HG03378 (cell line): ENCODE data around the gene CYP1B1.
"Not testable (repeated sequence)": the region's sequence is repeated elsewhere in the genome, so short reads cannot be mapped to it uniquely, and the experiment has no call there.

Experiments
- ATAC-seq: cut with Tn5 transposase; IDR thresholded peaks from one replicate; pipeline ENCODE4 v1.9.1; 2021; ENCODE audit warnings: mild to moderate bottlenecking, moderate library complexity; ENCODE audit not compliant: unreplicated experiment

Gene CYP1B1

DNA sequence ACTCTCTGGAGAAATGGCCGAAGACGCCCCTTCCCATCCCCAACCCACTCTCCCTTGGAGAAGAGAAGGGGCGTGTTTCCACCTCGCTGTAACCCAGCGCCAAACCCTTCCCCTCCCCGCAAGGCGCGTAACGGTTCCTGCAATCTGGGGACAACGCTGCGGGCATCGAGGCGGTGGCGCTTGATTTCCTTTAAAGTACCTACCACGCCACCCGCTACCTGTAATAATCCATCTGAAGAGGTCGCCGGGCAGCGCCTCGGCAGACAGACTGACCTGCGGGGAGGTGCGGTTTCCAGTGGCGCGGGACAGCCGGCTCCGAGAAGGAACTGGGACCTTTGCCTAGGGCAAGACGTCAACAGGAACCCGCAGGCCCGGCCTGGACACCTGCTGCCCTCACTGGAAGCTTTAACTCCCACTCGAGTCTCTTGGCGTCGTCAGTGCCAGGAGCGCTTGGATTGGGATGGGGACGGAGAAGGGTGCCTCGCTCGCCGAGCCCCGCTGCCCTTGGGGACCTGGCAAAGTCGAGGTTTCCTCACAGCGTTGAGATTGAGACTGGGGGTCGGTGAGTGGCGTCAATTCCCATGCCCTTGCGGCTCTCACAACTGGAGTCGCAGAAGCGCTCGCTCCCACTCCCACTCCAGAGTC, at the start of gene CYP1B1:
Gene CYP1B1, minus strand, starts transcription at position 645 of the 645 bp plus-strand sequence. CDS start 763 bp downstream, outside the sequence.
- ATAC-seq, result no peak

GRCh38 chr2:38125007-38125406, 49.1 kb upstream of the CYP1B1 start:
- ATAC-seq, result no peak

GRCh38 chr2:38123911-38124310, 48.0 kb upstream of the CYP1B1 start:
- no peak for ATAC-seq

- ATAC-seq, result no peak
Measured at GRCh38 chr2:38122344-38122743, 46.4 kb upstream of the CYP1B1 start.

DNA sequence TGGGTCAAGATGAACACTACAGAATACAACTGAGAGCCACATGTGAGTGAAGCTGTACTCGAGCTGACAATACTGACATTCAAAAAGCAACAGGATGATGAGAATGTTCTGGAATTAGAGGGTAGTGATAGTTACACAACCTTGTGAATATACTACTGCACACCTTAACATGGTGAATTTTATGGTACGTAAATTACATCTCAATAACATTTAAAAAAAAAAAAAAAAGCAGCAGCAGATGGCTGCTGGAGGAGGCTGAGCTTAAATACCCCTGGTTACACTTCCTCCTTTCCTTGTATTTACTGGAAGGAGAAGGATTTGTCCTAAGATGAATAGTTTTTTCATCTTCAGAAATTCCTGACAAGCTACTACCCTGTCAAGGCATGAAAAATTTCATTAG, 45.5 kb upstream of the CYP1B1 start:
- ATAC-seq, result no peak

- ATAC-seq, result no peak
Measured at GRCh38 chr2:38120829-38121228, 44.9 kb upstream of the CYP1B1 start.

- ATAC-seq, result no peak
Measured at GRCh38 chr2:38120264-38120592, 44.3 kb upstream of the CYP1B1 start.

GRCh38 chr2:38116762-38117161, 40.8 kb upstream of the CYP1B1 start:
- ATAC-seq, result no peak

GRCh38 chr2:38115216-38116032, 39.5 kb upstream of the CYP1B1 start:
- peak; percentile 55 for ATAC-seq

DNA sequence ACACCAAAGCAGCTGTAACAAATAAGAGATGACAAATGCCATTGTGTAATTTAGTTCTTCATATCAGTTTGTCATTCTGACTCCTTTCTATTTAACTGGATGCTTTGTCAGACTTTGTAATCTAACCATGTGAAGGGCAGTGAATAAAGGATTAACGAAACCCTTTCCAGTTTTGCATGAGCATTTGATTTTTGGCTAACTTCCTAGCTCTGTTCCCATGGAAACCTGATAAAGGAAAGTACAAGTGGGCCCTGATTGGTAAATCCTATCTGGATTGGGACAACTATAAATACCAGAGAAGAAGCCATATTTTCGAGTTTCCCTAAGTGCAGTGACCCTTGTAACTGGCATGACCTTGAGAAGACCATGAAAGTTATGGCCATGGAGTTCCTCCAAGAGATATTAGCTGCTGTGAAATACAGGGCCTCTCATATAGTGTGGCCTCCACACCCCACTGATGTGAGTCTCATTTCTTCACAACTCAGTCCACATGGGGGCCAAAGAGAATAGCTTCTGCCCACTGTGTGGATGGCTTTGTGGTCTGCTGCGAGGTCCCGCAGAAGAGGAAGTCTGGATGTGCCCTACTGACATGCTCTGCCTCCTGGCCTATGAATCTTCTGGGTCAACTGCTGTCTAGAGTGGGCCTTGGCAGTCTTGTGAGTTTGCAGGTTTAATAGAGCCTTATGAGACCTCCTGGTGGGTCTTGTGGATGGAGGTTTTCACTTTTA, 38.2 kb upstream of the CYP1B1 start:
- no peak for ATAC-seq

- ATAC-seq, result no peak
Measured at GRCh38 chr2:38113051-38113450, 37.1 kb upstream of the CYP1B1 start.

DNA sequence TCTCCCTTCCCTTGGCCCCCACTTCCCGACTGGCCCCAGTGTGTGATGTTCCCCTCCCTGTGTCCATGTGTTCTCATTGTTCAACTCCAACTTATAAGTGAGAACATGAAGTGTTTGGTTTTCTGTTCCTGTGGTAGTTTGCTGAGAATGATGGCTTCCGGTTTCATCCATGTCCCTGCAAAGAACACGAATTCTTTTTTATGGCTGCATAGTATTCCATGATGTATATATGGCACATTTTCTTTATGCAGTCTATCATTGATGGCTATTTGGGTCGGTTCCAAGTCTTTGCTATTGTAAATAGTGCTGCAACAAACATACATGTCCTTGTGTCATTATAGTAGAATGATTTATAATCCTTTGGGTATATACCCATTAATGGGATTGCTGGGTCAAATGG, 35.4 kb upstream of the CYP1B1 start:
- not testable (repeated sequence) for ATAC-seq

- peak; percentile 70 for ATAC-seq
Measured at GRCh38 chr2:38109732-38110181, 33.8 kb upstream of the CYP1B1 start.

DNA sequence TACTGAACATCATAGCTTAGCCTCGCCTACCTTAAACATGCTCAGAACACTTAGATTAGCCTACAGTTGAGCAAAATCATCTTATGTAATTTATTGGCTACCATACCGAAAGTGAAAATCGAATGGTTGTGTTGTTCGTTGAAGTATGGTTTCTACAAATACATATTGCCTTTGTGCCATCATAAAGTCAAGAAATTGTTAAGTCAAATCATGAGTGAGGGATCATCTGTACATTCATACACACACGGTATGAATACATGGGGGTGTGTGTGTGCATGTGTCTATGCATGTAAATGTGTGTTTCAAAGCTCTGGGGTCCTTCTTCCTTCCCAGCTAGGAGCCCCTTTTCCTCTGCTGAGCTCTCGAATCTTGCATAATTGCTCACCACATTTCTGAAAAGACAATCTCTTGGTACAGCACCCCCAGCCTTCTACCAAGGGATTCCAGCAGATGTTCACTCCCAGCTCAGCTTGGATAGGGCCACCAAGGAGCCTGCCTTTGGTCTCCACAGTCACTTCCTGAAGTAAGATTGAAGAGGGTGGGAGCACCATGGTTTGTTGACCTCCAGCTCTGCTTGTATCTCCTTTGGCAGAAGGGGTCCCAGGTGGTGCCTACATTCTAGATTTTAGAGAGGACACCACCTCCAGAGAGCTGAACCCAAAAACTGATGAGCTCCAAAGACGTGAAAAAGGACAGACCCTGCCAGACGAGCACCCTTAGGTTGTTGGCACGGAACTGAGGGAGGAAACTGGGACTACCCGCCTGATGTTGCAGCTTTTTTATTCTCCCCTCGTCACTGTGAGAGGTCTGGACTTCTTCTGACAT, 33.2 kb upstream of the CYP1B1 start:
- ATAC-seq, result no peak

DNA sequence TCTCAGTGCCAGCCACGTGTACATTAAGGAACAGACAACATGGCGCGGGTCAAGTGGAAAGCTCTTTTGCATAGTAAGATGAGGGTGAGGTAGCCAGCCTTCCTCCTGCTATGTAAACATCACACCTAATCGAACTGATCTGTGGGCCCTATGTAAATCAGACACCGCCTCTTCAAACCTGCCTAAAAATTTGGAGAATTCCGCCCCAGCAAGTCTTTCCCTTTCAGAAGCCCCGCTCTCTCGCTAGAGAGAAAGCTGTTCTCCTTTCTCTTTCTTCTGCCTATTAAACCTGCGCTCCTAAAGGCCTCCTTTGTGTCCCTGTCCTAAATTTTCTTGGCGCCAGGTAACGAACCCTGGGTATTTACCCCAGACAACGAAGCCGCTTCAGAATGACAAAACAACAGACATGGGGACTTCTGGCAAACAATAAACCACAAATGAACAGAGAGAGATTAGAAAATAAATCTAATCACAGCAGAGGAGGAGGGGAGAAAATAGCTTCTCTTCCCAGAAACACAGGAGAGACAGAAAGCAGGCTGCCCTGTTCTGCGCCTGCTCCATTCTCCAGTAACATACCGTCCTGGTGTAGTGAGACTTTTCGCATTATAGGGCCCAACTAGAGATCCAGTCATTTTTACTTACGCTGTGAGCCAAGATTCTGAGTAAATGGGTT, 31.9 kb upstream of the CYP1B1 start:
- ATAC-seq, result no peak

DNA sequence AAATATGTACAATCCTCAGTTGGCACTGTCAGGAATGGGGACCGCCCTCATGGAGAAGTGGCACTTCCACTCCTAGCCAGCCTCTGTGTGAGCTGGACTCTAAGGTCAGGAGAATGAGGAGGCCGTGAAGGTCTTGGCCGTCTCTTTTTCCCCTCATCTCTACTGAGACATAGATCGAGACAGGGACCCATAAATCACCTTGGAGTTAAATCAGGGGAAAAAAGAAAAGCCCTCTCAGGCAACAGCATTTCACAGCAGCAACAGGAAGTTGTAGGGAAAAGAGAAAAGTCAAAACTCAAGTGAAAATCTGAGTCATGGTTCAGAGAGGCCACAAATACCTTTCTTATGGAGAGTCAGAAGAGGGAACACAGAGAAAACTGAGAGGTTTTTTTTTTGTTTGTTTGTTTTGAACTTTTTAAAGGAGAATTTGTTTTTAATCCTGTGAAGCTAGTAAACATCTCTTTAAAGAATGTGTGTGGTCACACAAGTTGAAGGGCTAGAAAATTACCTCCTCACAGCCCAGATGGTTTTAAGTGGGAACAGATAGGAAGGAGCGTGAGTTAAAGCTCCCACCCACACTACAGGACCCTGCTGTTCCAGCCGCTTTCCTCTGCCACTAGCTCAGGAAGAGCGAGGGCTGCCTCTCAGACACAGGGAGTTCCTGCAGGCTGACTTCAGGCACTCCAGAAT, 30.6 kb upstream of the CYP1B1 start:
- ATAC-seq, result no peak

- no peak for ATAC-seq
Measured at GRCh38 chr2:38105922-38106321, 30.0 kb upstream of the CYP1B1 start.

- ATAC-seq, result no peak
Measured at GRCh38 chr2:38104598-38104997, 28.6 kb upstream of the CYP1B1 start.

- no peak for ATAC-seq
Measured at GRCh38 chr2:38100328-38100727, 24.4 kb upstream of the CYP1B1 start.
